ENCODE measurements around the gene PDGFA. TPM values are rescaled to one million over a fixed set of nuclear protein-coding genes. Genes with fewer than 3 reads are reported as not detected.

The PDGFA gene
- total RNA-seq, 1 experiment from 2014 or later = 35.8 TPM

DNA sequence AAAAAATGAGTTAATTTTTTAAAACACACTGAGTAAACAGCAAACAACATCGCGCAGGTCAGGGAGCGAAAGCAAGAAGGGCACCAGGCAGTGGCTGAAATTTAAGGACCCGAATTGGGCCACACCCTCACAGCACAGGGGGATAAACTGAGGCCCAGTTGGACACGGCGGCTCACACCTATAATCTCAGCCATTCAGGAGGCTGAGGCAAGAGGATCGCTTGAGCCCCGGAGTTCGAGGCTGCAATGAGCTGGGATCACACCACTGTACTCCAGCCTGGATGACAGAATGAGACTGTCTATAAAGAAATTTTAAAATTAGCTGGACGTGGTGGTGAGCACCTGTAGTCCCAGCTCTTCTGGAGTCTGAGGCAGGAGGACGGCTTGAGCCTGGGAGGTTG lies 69.6 kb downstream of the PDGFA start:
- Mint-ChIP-seq H3K4me1 (peaks cover 15 to 31% of the 10 kb centered on the region in 2 experiments), H3K9me3 (no peaks in the 10 kb centered on the region), H3K36me3 (ENCODE audit: insufficient read depth in 1 of 3, low read depth in 3 of 3) (no peaks in the 10 kb centered on the region), H3K27me3 (ENCODE audit: low read depth) (peaks cover 43% of the 10 kb centered on the region), H3K4me3 (no peak overlapping the region), H3K27ac (no peak overlapping the region)
- Histone ChIP-seq H3K18ac (ENCODE audit: insufficient read length, low read depth, low read length) (no peak overlapping the region), H2BK15ac (ENCODE audit: low read depth, low read length) (no peak overlapping the region), H3K23me2 (ENCODE audit: insufficient read length, low read depth, low read length, poor library complexity, severe bottlenecking) (no peaks in the 10 kb centered on the region), H3T11ph (ENCODE audit: low read length) (no peak overlapping the region), H4K91ac (ENCODE audit: insufficient read length, low read depth, low read length) (no peak overlapping the region), H3K27ac (ENCODE audit: insufficient read length, low read depth, low read length) (no peak overlapping the region), H2BK12ac (ENCODE audit: insufficient read length, low read depth, low read length) (no peak overlapping the region), H4K8ac (replicated peaks; ENCODE audit: insufficient read length, low read depth, low read length) (no peak overlapping the region), H3K27me3 (ENCODE audit: insufficient read depth, low read length) (no peaks in the 10 kb centered on the region; the same call in 1 of the 2 replicates), H4K5ac (ENCODE audit: insufficient read length, low read depth, low read length) (no peak overlapping the region), H2BK20ac (ENCODE audit: low read depth, low read length, poor library complexity, severe bottlenecking) (no peak overlapping the region), H3K4ac (ENCODE audit: low read depth, low read length) (no peak overlapping the region), H3K23ac (ENCODE audit: insufficient read length, low read depth, low read length) (no peak overlapping the region), H3K4me2 (ENCODE audit: insufficient read depth, insufficient read length, low read length) (no peak overlapping the region), H3K9me3 (ENCODE audit: control insufficient read depth, low read depth, low read length) (no peaks in the 10 kb centered on the region), H3K79me1 (ENCODE audit: insufficient read depth, low read depth, low read length, poor library complexity, severe bottlenecking) (no peaks in the 10 kb centered on the region), H2BK120ac (ENCODE audit: low read depth, low read length, poor library complexity, severe bottlenecking) (no peak overlapping the region), H4K20me1 (ENCODE audit: control insufficient read depth, insufficient read depth, insufficient read length) (no peaks in the 10 kb centered on the region), H2AFZ (ENCODE audit: low read length) (no peak overlapping the region), H3K9ac (ENCODE audit: extremely low read depth, insufficient read length, low read length) (no peak overlapping the region), H2AK5ac (ENCODE audit: insufficient read length, low read length) (no peak overlapping the region), H3K79me2 (ENCODE audit: insufficient read depth, low read length) (no peaks in the 10 kb centered on the region), H3K56ac (ENCODE audit: insufficient read length, low read depth, low read length) (no peak overlapping the region), H2BK5ac (ENCODE audit: insufficient read length, low read length) (no peak overlapping the region), H3K14ac (ENCODE audit: insufficient read depth, low read length) (no peak overlapping the region; the same call in 1 of the 2 replicates), H3K4me1 (ENCODE audit: insufficient read depth, low read length) (no peaks in the 10 kb centered on the region; the same call in 1 of the 2 replicates)
- TF ChIP-seq, protein P1, sequence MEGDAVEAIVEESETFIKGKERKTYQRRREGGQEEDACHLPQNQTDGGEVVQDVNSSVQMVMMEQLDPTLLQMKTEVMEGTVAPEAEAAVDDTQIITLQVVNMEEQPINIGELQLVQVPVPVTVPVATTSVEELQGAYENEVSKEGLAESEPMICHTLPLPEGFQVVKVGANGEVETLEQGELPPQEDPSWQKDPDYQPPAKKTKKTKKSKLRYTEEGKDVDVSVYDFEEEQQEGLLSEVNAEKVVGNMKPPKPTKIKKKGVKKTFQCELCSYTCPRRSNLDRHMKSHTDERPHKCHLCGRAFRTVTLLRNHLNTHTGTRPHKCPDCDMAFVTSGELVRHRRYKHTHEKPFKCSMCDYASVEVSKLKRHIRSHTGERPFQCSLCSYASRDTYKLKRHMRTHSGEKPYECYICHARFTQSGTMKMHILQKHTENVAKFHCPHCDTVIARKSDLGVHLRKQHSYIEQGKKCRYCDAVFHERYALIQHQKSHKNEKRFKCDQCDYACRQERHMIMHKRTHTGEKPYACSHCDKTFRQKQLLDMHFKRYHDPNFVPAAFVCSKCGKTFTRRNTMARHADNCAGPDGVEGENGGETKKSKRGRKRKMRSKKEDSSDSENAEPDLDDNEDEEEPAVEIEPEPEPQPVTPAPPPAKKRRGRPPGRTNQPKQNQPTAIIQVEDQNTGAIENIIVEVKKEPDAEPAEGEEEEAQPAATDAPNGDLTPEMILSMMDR (conservative IDR thresholded peaks at IDR 0.05) = no peak
- WGBS (ENCODE audit: extremely low coverage, insufficient read length, low lambda C conversion rate) = no CpG with 5 or more reads among the region's 11 CpGs
- no peak for DNase-seq

Data from H9 (cell line).